ENCODE results near the gene CCDC88B. TPM values are rescaled to one million over a fixed set of nuclear protein-coding genes. Genes with fewer than 3 reads are reported as not detected.

The CCDC88B gene
- total and polyA plus RNA-seq, 2 experiments from 2014 or later = 1.8 to 2.6 TPM

- H3K9me3 ChIP-seq (ENCODE audit: low read depth) = no peaks in the 10 kb centered on the region
- H3K36me3 ChIP-seq (ENCODE audit: low read depth) = peaks cover 18% of the 10 kb centered on the region; the same call in 1 of the 2 replicates
- H4K20me1 ChIP-seq (ENCODE audit: insufficient read depth) = no peaks in the 10 kb centered on the region
- H3K79me2 ChIP-seq (ENCODE audit: insufficient read depth) = no peaks in the 10 kb centered on the region
- in situ Hi-C loops (cut with MboI) = no loop called here
- no peak overlapping the region for H2AFZ ChIP-seq
- H3K27ac ChIP-seq = no peak overlapping the region
- peaks cover 5% of the 10 kb centered on the region; the same call in 1 of the 2 replicates for H3F3A ChIP-seq (ENCODE audit: insufficient read depth)
- no peak overlapping the region for H3K9ac ChIP-seq
- no peaks in the 10 kb centered on the region for H3K9me2 ChIP-seq (ENCODE audit: insufficient read depth)
- no peak overlapping the region for H3K4me2 ChIP-seq (ENCODE audit: unreplicated experiment)
- H3K4me1 ChIP-seq (ENCODE audit: insufficient read depth) = peaks cover 5% of the 10 kb centered on the region; the same call in 1 of the 2 replicates
- 91 to 95% methylated on average over 65 to 80 of the region's 82 CpGs for WGBS, 2 experiments (ENCODE audit: low coverage in 1 of 2, low lambda C conversion rate in 2 of 2, missing lambda C conversion rate in 2 of 2)
- DNase-seq = no peak
- no peaks in the 10 kb centered on the region for H3K27me3 ChIP-seq (replicated peaks; ENCODE audit: insufficient read depth)
- TF ChIP-seq EZH2phosphoT487 (IDR thresholded peaks at IDR 0.05; ENCODE audit: insufficient read depth, low read depth) (no peak), EZH2 (IDR thresholded peaks at IDR 0.05; ENCODE audit: insufficient read depth, poor library complexity, severe bottlenecking) (no peak)
- no peak overlapping the region for H3K4me3 ChIP-seq
Observed at GRCh38 chr11:64369440-64370421, 29.7 kb downstream of the CCDC88B start.

- peaks cover 5% of the 10 kb centered on the region; the same call in 1 of the 2 replicates for H3F3A ChIP-seq (ENCODE audit: insufficient read depth)
- no peaks in the 10 kb centered on the region for H3K27me3 ChIP-seq (replicated peaks; ENCODE audit: insufficient read depth)
- peaks cover 13% of the 10 kb centered on the region; the same call in 1 of the 2 replicates for H3K36me3 ChIP-seq (ENCODE audit: low read depth)
- H2AFZ ChIP-seq = no peak overlapping the region
- no peak overlapping the region for H3K4me2 ChIP-seq (ENCODE audit: unreplicated experiment)
- H4K20me1 ChIP-seq (ENCODE audit: insufficient read depth) = no peaks in the 10 kb centered on the region
- WGBS, 2 experiments (ENCODE audit: low coverage in 1 of 2, low lambda C conversion rate in 2 of 2, missing lambda C conversion rate in 2 of 2) = 90 to 94% methylated on average over 7 to 22 of the region's 22 CpGs
- no peaks in the 10 kb centered on the region for H3K9me2 ChIP-seq (ENCODE audit: insufficient read depth)
- no peak for DNase-seq
- peaks cover 5% of the 10 kb centered on the region; the same call in 1 of the 2 replicates for H3K4me1 ChIP-seq (ENCODE audit: insufficient read depth)
- in situ Hi-C loops (cut with MboI) = no loop called here
- H3K9me3 ChIP-seq (ENCODE audit: low read depth) = no peaks in the 10 kb centered on the region
- H3K27ac ChIP-seq = no peak overlapping the region
- no peak for TF ChIP-seq EZH2 (IDR thresholded peaks at IDR 0.05; ENCODE audit: insufficient read depth, poor library complexity, severe bottlenecking)
- no peak for TF ChIP-seq EZH2phosphoT487 (IDR thresholded peaks at IDR 0.05; ENCODE audit: insufficient read depth, low read depth)
- H3K4me3 ChIP-seq = no peak overlapping the region
- no peak overlapping the region for H3K9ac ChIP-seq
- no peaks in the 10 kb centered on the region for H3K79me2 ChIP-seq (ENCODE audit: insufficient read depth)
Observed at GRCh38 chr11:64371201-64371600, 31.2 kb downstream of the CCDC88B start.

GRCh38 chr11:64372021-64372420 is 32.0 kb downstream of the CCDC88B start:
- no peak overlapping the region for H3K9ac ChIP-seq
- no peaks in the 10 kb centered on the region for H3K4me1 ChIP-seq (ENCODE audit: insufficient read depth)
- no peak for DNase-seq
- in situ Hi-C loops (cut with MboI) = no loop called here
- no peak overlapping the region for H3K4me2 ChIP-seq (ENCODE audit: unreplicated experiment)
- H2AFZ ChIP-seq = no peak overlapping the region
- no peaks in the 10 kb centered on the region for H3F3A ChIP-seq (ENCODE audit: insufficient read depth)
- TF ChIP-seq EZH2 (IDR thresholded peaks at IDR 0.05; ENCODE audit: insufficient read depth, poor library complexity, severe bottlenecking) (no peak), EZH2phosphoT487 (IDR thresholded peaks at IDR 0.05; ENCODE audit: insufficient read depth, low read depth) (no peak)
- WGBS, 2 experiments (ENCODE audit: low coverage in 1 of 2, low lambda C conversion rate in 2 of 2, missing lambda C conversion rate in 2 of 2) = 81 to 83% methylated on average over 6 of the region's 6 CpGs
- H3K9me3 ChIP-seq (ENCODE audit: low read depth) = no peaks in the 10 kb centered on the region
- H3K36me3 ChIP-seq (ENCODE audit: low read depth) = peaks cover 6% of the 10 kb centered on the region; the same call in 1 of the 2 replicates
- no peak overlapping the region for H3K27ac ChIP-seq
- no peaks in the 10 kb centered on the region for H3K79me2 ChIP-seq (ENCODE audit: insufficient read depth)
- no peak overlapping the region for H3K4me3 ChIP-seq
- no peaks in the 10 kb centered on the region for H3K27me3 ChIP-seq (replicated peaks; ENCODE audit: insufficient read depth)
- no peaks in the 10 kb centered on the region for H3K9me2 ChIP-seq (ENCODE audit: insufficient read depth)
- no peaks in the 10 kb centered on the region for H4K20me1 ChIP-seq (ENCODE audit: insufficient read depth)

- Histone ChIP-seq H3K4me2 (ENCODE audit: unreplicated experiment) (no peak overlapping the region), H3K79me2 (ENCODE audit: insufficient read depth) (no peaks in the 10 kb centered on the region), H3K27me3 (replicated peaks; ENCODE audit: insufficient read depth) (no peaks in the 10 kb centered on the region), H3K27ac (no peak overlapping the region), H4K20me1 (ENCODE audit: insufficient read depth) (no peaks in the 10 kb centered on the region), H3K9me3 (ENCODE audit: low read depth) (no peaks in the 10 kb centered on the region), H3K36me3 (ENCODE audit: low read depth) (no peaks in the 10 kb centered on the region; the same call in 1 of the 2 replicates), H3K9me2 (ENCODE audit: insufficient read depth) (no peaks in the 10 kb centered on the region), H3K4me1 (ENCODE audit: insufficient read depth) (no peaks in the 10 kb centered on the region), H3K9ac (no peak overlapping the region), H3K4me3 (no peak overlapping the region), H2AFZ (no peak overlapping the region), H3F3A (ENCODE audit: insufficient read depth) (0 out of 2 replicates have a peak, but pooled peaks cover 4% of the 10 kb centered on the region)
- peak; percentile 18 for DNase-seq
- TF ChIP-seq EZH2 (IDR thresholded peaks at IDR 0.05; ENCODE audit: insufficient read depth, poor library complexity, severe bottlenecking) = no peak
- TF ChIP-seq EZH2phosphoT487 (IDR thresholded peaks at IDR 0.05; ENCODE audit: insufficient read depth, low read depth) = no peak
- in situ Hi-C loops (cut with MboI) = no loop called here
- 55 to 56% methylated on average over 15 to 18 of the region's 18 CpGs for WGBS, 2 experiments (ENCODE audit: low coverage in 1 of 2, low lambda C conversion rate in 2 of 2, missing lambda C conversion rate in 2 of 2)
Observed at GRCh38 chr11:64372802-64373597, 33.0 kb downstream of the CCDC88B start.
